ENCODE measurements around the gene PLXNA4. TPM values are rescaled to one million over a fixed set of nuclear protein-coding genes. Genes with fewer than 3 reads are reported as not detected.

The PLXNA4 gene
- polyA plus RNA-seq, 5 donors = 1.6 to 6.2 (median 2.5) TPM

DNA sequence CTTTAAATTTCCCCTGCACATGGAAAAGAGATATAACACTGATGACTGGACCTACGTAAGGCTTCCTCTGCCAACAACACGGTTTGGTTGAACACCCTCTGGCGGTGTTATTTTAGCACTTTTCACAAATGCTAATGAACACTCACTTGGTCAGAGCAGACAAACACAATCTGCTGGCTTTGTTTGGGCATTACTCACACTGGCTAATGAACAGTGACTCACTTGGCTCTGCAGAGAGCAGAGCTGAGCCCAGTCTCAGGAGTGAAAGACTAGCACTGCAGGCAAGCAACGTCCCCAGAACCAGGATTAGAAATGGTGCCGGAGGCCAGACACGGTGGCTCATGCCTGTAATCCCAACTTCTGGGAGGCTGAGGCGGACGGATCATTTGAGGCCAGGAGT, 430.8 kb downstream of the PLXNA4 start:
- no peak for DNase-seq

DNA sequence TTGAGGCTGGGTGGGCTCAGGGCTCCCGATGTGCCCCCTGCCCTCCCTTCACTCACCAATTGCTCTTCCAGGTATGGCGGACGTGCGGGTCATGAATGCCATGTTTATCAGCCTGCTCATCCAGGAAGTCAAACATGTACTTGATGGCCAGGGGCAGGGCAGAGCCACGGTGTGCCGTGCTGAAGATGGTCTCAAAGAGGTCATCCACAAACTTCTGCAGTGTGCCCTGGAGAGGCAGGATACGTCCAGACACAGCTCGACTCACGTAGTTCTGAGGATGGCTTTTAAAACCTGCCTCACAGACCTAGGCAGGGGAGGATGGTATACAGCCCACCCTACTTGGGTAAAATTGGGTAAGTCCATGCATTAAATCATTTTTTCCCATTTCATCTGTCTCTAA, 431.2 kb downstream of the PLXNA4 start:
- no peak for DNase-seq

DNA sequence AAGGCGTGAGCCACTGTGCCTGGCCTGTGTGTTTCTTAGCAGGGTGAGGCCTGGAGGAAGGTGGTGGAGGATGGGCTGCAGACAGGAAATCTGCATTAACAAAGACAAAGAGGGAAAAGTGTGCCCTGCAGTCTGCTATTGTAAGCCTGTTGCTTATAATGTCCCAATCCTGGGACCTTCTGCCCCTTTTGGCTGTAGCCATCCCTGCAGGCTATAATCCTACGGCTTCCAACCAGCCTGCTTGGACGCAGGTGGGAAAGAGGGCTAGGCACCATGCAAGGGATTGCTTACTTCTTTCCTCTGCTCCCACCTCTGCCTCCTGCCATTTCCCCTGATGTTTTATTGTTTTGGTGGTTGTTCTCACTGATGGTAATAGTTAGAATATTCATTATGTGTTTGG, 434.3 kb downstream of the PLXNA4 start:
- DNase-seq = no peak

DNA sequence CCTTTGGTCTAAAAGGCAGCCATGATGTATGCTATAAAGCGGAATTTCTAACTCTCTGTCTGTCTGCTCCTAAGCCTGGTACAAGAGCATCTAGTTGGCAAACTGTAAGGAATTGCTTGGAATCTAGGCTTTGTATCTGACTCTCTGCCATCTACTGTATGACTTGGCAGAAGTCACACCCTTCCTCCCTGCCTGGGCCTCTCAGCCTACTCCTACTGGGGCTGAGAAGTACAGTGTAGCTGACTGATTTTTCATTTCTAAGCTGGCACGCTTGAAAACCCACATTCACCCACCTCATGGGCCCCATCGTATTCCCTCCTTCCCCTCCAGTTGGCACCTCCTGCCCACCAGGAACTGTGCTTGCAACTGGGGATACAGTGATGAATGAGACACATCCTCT, 435.2 kb downstream of the PLXNA4 start:
- DNase-seq = peak in 1 of 2 donors; percentile 4

DNA sequence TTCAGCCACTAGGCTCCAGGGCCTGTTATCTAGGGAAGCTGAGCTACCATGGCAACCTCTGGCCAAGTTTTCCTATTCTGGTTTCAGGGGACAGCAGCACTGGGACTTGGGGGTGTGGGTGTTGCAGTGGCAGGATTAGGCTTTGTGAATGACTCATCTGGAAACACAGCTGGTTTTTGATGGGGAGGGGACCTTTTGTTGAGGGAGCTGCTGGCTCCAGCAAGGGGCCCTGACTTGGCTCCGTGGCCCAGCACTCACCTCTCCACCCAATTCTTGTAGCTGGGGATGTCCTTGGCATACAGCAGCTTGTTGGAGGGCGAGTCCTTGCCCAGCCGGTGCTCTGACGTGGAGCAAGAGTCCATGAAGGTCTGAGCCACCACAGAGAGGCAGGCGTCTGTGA, 435.9 kb downstream of the PLXNA4 start:
- DNase-seq = no peak

DNA sequence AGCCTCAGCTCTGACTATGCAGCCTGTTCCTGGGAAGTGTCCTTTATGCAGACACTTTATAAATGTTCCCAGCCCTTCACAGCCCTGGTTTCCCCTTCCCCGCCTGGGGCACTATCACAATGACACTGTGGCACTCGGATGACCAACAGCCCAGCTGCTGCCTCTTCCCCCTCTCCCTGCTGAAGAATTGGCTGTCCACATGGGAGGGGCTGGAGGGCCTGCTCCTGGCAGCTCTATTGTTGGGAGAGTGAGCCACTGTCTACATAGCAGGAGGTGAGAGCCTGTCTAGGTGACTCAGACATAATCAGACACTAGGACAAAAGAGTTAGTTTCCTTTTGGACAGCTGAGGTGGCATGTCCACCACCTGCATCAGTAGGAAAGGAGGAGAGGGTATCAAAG, 437.5 kb downstream of the PLXNA4 start:
- DNase-seq = no peak

DNA sequence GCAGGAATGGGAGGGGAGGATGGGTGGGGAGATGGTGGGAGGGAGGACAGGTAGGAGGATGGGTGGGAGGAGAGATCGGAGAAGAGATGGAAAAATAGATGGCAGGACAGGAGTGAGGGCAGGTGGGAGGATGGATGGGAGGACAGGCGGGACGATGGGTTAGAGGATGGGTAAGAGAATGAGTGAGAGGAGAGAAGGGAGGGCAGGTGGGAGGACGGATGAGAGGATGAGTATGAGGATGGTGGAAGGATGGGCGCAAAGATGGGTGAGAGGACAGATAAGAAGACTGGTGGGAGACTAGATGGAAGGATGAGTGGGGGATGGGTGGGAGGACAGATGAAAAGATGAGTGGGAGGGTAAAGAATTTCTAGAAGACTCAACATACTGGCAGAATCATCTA, 438.6 kb downstream of the PLXNA4 start:
- no peak for DNase-seq

DNA sequence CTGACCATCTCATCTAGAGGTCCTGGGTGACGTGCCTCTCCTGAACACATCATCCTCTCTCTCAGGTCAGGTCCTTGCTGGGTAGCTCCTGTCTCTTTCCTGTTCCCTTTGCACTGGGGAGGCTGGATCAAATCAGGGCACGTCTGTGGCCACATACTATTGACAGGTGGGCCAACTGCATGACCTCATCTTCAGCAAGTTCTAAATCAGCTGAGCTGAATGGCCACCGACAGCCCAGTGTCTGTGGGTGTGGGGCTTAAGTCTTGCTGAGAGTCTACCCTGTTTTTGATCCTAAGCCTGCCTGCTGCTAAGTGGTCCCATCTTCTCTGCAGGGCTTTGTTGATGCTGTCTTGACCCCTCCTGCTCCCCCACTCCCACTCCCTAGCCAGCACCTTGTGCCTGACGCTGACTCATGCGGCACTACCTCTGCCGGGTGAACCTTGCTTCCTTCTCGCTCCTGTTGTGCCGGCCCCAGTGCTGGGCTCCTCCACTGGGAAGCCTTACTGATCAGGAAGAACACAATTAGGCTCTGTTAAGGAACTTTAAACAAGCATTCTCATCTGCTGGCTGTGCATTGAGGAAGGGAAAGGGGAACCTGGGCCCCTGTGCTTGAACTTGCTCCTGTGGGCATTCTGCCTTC, 440.4 kb downstream of the PLXNA4 start:
- DNase-seq = no peak

DNA sequence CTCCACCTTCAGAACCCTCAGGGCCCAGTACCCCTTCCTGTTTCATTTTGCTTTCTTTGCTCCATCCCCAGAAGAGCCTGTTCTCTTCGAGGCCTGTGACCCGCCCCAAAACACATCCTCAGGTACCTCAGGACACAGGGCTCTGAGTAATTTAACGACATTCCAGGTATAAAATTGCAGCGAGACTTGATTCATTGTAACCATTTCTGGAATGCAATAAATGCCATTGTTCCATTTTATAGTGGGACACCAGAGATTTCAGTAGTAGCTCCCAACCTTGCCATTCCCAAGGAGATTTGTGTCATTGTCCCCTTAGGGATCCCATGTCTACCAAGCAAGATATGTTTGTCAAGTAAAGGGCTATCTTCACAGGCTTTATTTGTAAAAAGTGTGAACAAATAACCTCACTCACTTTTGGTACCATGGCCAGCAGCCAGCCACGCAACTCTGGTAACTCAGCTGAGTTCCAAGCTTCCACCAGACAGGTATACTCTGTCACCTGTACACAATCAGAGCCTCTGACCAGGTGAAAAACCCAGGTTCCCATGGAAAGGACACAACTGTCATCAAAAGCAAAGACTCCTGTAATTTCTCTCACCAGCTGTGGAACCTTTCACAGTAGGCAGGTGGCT, 441.3 kb downstream of the PLXNA4 start:
- DNase-seq = no peak

DNA sequence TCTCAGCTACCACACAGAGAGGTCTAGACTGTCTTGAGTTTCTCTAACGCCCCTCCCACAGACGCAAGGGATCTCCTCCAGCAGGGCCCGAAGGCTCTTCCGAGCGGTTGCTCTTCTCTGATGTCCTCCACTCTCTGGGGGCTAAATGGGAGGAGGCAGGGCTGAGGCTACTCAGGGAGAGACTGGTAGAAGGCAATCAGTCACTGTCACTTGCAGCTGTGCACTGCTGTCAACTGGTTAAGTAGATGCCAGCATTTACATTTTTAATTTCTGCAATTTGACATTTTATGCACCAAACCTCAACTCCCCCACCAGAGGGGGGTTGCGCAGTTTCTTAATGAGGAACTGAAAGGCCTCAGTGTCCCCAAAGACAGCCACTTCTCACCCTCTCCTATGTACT, 442.8 kb downstream of the PLXNA4 start:
- DNase-seq = no peak

DNA sequence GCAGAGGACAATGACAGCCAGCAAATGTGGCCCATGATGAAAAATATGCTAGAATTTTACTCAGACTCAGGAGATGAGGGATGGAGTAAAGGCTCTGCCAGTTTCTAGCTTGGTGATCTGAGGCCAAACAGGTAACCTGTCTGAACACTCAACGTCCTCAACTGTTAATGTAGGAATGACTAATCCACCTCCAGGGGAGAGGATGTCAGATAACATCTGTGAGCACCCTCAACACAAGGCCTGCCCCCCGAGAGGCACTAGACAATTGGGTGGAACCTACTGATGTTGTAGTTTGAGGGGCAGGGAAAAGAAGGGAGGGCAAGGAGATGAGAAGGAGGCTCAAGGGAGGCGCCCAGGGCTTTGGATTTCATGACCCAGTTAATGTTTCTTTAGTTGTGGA, 445.1 kb downstream of the PLXNA4 start:
- DNase-seq = no peak

DNA sequence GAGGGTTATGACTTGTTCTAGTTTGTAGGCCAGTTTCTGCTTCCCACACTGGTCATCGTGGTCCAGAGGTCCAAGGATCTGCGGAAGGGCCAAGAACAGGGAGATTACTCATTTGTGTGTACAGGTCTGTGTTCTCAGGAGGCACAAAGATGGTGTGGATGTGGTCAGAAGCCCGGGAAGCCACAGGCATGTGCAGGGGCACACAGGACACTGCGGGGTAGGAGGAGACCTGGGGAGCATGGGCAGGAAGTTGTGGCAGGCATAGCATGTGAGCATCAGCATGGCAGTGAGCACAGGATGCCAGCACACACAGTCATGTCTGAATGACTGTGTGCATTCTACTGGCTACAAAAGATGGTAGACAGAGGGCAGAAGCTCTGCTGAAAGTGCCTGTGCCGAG, 445.8 kb downstream of the PLXNA4 start:
- DNase-seq = no peak

DNA sequence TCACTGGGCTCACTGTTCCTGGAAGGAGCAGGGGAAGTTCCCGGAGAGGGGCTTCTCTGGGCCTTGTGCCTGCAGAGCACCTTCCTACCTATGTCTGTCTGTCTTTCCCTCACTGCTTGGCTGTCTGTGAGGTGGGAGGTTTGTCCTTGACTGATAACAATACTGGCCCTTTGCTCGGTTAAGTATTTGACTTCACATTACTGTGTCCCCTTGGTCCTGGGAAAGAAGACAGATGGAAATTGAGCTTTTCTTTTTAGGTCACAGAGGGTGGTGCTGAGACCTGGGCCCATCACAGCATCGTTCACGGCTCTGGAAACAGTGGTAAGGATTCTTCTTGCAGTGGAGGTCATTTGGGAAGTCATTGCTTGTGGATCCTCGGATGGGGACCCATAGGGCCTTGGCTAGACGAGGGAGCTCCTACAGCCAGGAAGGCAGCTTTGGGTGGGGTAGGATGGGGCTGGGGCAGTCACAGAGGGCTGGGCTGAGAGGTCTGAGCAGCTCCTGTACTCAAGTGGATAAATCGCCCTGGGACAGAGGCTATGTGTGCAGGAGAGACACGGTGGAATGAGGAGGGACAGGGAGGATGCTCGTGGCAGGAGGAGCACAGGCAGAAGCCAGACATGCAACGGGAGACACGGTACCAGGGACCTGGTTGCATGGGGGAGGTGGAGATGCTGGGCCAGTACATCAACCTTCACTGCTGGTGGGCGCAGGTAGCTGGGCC, 450.2 kb downstream of the PLXNA4 start:
- no peak for DNase-seq

DNA sequence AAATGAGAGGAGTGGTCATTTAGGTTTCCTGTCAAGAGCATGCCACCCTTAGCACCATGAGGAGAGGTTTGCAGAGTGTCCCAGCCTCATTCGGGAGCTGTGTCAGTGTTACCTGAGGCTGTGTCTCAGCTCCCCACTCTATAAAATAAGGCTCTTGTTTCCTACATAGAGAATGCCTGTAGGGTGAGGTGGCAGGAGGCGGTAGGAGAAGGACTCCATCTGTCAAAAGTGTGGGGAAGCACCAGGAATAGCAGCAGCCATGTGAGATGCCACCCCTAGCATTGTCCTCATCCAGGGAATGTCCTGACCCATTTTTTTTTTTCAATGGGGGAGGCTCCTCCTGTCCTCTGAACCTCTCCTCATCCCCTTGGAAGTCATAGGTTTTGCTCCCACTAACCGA, 451.2 kb downstream of the PLXNA4 start:
- DNase-seq = no peak

DNA sequence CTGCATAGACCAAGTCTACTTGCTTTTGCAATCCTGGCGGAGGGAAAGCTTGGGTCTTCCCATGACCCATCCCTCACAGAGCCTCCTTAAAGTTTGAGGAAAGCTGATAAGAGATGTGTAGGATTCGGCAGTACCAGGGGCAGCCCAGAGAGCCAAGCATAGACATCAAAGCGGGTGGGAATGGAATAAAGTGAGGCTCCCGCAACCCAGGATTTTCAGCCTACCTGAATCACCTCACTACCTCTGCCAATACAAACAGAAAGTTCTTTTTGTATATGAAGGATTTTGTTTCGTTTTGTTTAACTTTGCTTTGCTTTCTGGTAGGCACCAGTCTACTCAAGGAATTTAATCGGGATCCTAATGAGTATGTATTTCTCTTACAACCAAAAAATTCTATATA, 451.7 kb downstream of the PLXNA4 start:
- DNase-seq = no peak

DNA sequence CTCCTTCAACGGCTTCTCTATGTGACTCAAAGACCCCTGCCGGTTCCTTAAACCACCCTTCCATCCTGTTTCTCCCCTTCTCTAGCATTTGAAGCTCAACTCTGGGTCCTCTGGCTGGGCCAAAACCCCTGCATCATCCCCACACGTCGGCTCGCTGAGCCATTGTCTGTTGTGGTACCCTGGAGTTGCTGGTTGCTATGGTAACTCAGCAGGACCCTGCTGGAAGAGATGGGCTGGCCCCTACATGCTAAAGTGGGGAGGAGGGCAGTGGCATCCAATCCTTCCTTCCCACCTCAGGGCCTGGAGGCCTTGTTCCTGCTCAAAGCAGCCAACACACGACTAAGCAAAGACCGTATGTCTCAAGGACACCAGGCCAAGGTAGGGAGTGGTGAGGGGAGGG, 452.5 kb downstream of the PLXNA4 start:
- DNase-seq = no peak

DNA sequence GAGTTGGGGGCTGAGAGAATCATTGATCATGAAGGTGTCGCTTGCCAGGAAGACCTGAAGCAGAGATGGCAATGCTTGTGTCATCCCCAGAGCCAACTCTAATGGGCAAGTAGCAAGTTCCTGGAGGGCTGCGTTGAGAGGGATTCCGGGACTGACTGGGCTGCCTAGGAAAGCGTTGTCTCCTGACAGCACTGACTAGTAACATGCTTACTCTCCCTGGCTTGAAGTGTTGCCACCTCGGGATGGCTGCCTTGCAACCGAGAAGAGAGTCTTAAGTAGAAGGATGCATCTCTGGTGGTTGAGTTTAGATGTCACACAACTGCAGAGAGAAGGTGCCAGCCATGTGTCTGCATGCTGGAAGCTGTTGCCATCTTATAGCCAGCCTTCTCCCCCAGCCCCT, 453.4 kb downstream of the PLXNA4 start:
- no peak for DNase-seq

DNA sequence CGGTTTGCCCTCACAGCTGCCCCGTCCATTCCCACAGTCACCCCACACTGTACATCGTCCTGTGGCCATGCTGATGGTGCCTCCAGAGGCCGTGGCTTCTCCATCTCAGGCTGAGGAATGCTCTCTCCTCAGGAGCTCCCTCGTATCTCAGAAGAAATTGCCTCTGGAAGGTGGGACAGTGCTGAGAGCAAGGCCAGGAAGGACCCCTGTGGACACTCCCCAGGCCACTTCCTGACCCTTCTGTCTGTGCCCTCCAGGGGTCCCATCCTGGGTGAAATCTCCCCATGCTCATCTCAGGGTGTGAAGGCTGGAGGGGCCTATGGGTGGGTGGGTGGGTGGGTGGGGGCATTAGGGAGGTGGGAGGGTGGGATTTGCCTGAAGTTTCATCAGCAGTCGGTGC, 454.3 kb downstream of the PLXNA4 start:
- no peak for DNase-seq

DNA sequence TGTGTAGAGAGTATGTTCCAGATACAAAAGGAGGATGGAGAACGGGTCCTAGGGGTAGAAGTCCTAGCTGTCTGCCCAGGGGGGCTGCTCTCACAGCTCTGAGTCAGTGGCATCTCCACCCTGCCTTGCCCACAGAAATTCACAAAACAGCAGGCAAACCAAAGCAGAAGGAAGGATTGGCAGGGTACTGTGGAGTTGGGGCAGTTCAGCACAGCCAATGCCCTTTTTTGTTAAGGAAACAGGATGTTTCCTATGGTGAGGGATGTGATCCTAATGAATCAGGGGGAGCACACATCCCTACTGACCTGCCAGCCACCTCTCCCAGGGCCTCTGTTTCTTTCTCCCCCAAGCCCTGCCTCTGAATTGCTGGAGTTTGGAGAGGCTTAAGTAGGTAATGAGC, 457.6 kb downstream of the PLXNA4 start:
- DNase-seq = no peak

DNA sequence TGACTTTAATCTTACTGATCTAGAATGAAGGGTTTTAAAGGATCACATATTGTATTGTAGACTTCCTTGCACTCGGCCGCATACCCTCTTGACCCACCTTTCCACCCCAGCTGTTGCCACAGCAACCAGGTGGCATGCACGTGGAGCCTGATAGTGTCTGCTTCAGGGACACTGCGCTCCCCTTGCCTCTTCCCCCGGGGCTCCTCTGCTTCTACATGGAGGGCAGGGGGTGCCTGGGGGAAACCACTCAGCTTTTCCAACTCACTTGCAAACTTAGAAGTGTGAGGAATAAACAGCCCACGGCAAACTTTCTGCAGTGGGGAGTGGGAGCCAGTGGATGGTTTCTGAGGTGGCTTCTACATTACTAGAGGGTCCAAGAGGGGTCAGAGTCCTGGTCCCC, 458.6 kb downstream of the PLXNA4 start:
- DNase-seq = no peak

DNA sequence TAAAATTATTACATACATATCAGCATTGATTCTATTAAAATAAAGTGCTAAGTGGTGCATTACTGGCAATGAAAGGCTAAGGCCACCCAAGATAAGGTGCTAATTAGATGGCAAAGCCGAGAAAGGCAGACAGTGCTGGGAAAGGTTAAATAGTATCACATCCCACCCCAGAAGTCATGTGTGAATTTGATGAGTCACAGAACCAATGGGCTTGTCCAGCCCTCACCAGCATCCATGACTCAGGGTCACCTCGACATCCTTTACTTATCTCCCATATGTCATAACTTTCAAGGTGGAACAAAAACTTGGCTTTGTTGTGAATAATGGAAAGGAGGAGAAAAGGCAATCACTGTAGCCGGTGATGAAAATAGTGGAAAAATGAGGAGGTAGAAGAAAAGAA, 459.1 kb downstream of the PLXNA4 start:
- DNase-seq = no peak

DNA sequence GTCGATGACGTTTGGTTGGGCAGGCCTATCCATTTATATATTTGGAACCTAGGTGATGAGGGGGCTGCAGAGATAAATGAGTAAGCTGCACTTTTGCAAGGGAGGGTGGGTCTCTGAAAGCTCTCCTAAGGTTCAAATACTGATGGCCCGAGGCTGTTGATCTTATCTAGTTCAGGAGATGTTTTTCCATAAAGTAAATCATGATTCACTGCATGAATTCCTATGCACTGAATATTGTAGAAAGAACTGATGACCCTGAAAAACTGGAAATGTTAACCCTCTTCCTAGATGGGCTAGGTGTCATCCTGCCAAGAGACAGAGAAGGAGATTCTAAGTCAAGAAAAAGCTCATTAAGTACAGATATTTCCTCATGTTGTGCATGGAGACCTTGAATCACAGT, 459.9 kb downstream of the PLXNA4 start:
- no peak for DNase-seq

DNA sequence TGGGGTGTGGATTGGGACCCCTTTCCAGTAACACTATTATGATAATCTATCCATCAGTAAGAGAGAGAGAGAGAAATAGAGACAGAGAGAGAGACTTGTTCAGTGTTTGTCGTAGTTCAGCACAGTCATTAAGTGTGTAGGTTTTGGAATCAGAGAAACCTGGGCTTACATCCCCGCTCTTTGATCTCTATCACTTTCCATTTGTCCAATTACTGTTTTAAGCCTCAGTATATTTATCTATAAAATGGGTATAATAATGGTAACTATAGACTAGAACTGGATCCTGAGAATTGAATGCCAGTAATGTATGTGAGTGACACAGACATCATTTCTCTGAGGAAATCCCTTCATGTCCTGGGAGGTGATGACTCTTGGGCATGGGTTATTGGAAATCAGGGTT, 460.5 kb downstream of the PLXNA4 start:
- no peak for DNase-seq

DNA sequence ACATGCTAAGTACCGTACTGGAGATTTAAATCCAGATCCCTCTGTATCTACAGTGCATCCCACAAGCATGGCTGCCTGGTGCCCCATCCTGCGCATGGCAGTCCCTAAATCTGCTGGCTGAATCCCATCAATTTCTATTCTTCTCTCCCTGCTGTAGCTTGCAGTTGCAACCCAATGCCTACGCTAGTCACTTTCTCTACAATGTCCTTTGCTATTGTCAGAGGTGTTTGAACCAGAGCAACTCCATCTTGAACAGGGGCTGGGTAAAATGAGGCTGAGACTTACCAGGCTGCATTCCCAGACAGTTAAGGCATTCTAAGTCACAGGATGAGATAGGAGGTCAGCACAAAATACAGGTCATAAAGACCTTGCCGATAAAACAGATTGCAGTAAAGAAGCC, 461.2 kb downstream of the PLXNA4 start:
- no peak for DNase-seq
